GM03348 (cell line): ENCODE data around the gene ERV3-1.
"Not testable (repeated sequence)": the region's sequence is repeated elsewhere in the genome, so short reads cannot be mapped to it uniquely, and the experiment has no call there.

Experiments used
- DNase-seq: peaks from one replicate; pipeline ENCODE4 v3.0.0; 2012; ENCODE audit warnings: low spot score

Gene ERV3-1

GRCh38 chr7:65001291-65001814 lies 5.1 kb downstream of the ERV3-1 start:
- no peak for DNase-seq

GRCh38 chr7:64999165-65000004 lies 7.1 kb downstream of the ERV3-1 start:
- no peak for DNase-seq

DNA sequence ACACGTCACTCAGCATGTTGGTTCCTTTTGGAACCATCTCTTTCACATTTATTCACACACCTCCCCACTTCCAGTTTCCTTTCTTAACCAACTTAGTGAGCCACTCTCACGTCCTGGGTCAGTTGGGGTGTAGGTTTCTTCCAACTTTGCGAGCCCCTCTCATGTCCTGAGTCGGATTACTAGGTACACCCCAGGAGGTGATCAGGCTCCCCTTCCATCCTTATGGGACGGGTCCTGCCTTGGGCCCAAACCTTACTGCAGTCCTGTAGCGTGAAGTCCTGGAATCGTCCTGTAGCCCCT lies 7.7 kb downstream of the ERV3-1 start:
- no peak for DNase-seq

DNA sequence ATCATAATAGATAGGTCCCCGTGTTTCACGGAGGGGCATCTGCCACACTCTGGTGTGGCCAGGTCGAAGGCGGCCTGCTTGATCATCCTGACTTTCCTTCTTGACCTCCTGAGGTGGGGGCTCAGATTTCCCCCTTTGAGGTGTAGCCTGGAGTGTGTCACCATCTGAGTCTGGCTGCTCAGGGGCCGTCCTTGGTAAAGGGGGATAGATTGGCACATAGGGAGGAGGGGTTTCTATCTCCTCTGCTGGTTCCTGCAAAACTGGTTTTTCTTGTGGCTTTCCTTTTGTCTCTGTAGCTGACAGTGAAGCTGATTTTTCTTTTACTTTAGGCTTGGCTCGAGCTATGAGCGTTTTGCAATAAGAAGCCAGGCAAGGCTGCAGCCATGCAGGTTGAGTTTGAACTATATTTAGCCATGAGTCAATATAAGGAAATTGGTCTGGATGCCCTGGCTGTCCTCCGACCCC lies 8.5 kb downstream of the ERV3-1 start:
- no peak for DNase-seq

DNA sequence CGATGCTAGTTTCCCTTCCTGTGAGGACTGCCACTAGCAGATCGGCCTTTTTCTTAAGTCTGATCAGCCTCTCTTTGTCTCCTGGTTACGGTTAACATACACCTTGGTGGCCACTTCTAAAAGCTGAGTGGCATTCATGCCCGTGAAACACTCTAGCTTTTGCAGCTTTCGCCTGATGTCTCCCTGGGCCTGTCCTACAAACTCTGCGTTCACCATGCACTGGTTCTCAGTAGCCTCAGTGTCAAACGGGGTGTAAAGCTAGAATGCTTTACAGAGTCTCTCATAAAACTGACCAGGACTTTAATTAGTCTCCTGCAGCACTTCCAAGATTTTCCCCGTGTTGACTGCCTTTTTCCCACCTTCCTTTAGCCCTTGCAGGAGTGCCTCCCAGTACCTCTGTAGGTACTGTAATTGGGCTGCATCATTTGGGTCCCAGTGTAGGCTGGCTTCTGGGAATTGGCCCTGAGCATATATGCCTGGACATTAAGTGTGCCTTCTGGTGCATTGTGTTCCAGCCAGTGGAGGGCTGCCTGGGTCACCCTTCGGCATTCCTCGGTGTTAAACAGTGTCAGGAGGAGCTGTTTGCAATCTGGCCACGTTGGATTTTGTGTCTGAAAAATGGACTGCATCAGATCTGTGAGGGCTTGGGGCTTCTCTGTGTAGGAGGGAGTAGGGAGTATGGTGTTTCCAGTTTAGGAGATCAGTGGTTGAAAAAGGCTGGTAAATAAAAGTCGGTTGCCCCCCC lies 9.2 kb downstream of the ERV3-1 start:
- DNase-seq = no peak

DNA sequence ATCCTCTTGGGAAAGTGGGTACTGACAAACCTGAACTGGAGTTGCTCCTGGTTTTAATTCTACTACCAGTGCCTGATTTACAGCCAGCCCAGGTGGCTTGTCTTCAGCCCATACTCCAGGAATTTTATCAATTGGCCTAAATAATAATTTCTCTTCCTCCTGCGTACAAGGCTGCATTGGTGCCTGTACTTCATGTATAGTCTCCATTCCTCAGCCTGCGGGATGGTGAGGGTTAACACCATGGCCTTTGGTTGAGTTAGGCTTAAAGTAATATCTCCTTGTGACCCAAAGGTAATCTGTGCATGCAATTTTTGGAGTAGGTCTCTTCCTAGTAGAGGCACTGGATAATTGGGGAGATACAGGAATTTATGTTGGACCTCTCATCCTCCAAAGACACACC lies 10.2 kb downstream of the ERV3-1 start:
- no peak for DNase-seq

DNA sequence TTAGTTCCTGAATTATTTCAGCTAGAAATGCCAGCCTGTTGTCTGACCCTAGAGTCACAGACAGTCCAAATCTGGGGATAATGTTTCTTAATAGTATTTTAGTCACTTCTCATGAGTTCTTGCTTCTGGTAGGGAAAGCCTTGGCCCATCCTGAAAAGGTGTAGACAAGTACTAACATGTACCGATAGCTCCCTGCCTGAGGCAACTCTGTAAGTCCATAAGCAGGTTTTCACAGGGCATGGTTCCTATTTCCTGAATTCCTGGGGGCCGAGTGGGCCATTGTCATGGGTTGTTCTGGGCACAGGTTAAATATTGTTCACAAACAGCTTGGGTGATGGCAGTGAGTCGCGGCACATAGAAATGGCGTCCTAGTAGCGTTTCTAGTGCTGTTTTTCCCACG lies 12.6 kb downstream of the ERV3-1 start:
- no peak for DNase-seq

GRCh38 chr7:64992971-64993370 lies 13.5 kb downstream of the ERV3-1 start:
- no peak for DNase-seq

DNA sequence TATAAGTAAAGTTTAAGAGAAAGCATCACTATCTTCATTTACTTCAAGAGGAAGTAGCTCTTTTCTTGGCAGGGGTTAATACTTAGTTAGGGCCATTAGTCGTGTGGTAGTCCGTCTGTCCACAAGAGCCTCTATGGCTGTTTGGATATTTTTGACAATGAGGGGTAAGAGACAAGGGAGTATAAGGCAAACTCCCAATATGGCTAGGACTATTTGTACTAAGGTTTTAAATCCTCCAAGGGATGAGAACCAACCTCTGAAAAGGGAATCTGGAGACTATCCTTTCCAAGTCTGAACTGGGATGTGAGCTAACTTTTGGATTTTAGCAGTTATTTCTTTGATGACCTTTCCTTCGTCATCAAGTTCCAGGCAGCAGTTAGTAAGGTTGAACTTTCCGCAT lies 15.6 kb downstream of the ERV3-1 start, which contains the start of gene ZNF117:
Gene ZNF117 (minus strand): TSS at position 101 of the 400 bp plus-strand sequence.
- DNase-seq = no peak

- DNase-seq = no peak
These were observed 16.3 kb downstream of the ERV3-1 start for GRCh38 chr7:64990216-64990615.

- DNase-seq = no peak
These were observed 27.8 kb downstream of the ERV3-1 start for GRCh38 chr7:64978497-64979203.

- DNase-seq = no peak
These were observed 40.9 kb downstream of the ERV3-1 start for GRCh38 chr7:64965594-64965993.

GRCh38 chr7:64959072-64959747 lies 47.3 kb downstream of the ERV3-1 start:
- DNase-seq = no peak

DNA sequence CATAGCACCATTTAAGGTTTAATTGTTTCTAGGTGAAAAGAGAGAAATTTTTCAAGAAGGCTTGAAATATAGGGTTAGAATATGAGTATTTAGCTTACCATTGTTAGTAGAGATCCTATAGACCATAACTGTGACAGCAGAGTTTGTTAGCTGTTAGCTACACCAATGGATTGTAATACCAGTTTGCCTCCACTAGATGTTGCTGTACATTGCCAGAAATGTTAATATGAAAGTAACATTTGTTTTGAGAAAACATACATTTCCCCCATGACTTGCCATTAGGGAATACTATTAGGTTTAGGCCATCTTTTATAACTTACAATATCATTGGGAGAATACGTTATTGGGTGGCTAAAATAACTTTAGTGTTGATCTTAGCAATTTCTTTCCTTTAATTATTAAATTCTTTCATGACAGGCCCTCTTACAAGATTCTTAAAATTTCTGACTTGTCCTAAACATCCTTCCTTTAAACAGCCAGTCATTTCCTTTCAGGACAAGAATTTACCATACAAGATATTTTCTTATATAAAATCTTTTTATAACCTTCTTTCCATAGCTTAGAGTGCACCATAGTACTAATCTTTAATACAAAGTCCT lies 55.1 kb downstream of the ERV3-1 start:
- DNase-seq = peak; percentile 66

DNA sequence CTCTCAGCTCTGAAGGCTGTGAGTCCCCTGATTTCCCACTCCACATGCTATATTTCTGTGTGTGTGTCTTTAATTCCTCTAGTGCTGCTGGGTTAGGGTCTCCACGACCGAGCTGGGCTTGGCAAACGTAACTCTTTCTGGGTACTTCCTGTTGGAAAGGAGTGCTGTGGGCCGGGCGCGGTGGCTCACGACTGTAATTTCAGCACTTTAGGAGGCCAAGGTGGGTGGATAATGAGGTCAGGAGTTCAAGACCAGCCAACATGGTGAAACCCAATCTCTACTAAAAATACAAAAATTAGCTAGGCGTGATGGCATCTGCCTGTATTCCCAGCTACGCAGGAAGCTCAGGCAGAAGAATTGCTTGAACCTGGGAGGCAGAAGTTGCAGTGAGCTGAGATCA lies 55.8 kb downstream of the ERV3-1 start:
- DNase-seq = not testable (repeated sequence)

- DNase-seq = not testable (repeated sequence)
These were observed 57.7 kb downstream of the ERV3-1 start for GRCh38 chr7:64948774-64949173.

DNA sequence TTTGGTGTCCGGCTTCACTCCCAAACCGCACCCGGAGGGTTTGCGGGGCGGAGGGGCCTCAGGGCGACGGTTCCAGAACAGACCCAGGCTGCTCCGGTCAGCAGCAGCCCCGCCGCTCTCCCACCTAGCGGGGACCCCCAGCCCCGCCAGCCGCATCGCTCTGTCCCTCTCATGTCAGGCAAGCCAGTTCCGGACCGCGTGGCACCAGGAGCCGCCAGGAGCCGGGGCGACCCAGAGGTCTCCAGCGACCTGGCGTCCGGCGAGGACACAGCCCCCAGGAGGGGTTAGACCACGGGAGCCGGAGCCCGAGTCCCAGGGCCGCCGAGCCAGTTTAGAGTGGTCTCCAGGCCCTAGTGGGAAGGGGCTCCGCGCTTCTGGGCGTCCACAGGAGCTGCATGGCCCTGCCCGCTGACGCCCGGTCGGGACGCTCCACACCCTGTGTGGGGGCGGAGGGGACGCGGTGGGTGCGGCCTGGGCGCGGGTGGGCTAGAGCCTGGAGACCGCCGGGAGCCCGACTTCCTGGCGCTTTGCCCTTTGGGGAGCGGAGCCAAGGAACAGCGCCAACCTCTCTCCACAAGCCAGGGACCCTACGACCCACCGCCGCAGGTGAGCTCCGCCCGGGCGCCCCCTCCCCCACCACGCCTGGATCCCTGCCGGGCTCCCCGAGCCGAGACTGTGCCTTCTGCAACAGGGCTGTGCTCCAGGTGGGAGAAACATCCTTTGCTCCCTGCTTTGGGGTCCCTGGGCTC lies 59.1 kb downstream of the ERV3-1 start:
- DNase-seq = peak; percentile 13

- peak; percentile 19 for DNase-seq
These were observed 59.7 kb downstream of the ERV3-1 start for GRCh38 chr7:64946772-64947171.

DNA sequence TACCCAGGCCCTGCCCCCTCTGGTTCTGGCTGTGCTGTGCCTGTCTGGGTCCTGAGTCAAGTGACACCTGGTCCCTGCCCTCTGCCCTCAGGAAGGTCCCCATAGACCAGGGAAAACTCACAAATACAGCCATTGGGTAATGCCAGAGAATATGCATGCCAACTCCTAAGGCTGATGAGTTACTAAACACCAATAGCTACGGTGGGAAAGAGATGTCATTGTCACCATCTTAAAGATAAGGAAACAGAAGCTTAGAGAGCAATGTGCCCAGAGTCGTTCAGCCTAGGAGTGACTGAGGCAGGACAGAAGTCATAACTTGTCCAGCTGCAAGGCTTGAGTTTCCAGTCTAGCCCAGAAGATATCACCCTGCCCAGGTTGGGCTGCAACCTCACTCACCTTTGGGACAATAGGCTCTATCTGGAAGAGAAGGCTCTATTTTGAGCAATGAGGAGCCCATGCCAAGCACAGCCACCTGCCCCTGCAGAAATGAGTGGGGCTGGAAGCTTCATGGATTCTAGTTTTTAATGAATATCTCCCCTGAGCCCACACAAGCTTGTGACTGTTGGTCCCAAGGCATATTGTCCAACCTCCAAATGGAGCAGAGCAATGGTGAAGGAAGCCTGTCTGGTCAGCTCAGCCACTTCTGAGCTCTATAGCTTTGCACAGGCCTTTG lies 60.8 kb downstream of the ERV3-1 start:
- no peak for DNase-seq
